Sigmoid colon (tissue), 4 donors: ENCODE data around the gene SLC4A3.

ENCODE experiments used
- POLR2AphosphoS5 ChIP-seq, 4 donors: sonication (generic); formaldehyde crosslinking; IDR thresholded peaks; one replicate each; pipeline ENCODE4 v1.6.1; 2017; ENCODE audit warnings: antibody characterized with exemption in 4 of 4
- TF ChIP-seq, protein P1 (sequence below), 4 experiments: fragments of 450-650 bp in 3 of 4; fragments of 200-600 bp in 1 of 4; IDR thresholded peaks; one replicate each; pipeline ENCODE4 v1.5.1; 2016 to 2019; ENCODE audit warnings: antibody characterized with exemption in 4 of 4, mild to moderate bottlenecking in 3 of 4, moderate library complexity in 2 of 4

DNA sequence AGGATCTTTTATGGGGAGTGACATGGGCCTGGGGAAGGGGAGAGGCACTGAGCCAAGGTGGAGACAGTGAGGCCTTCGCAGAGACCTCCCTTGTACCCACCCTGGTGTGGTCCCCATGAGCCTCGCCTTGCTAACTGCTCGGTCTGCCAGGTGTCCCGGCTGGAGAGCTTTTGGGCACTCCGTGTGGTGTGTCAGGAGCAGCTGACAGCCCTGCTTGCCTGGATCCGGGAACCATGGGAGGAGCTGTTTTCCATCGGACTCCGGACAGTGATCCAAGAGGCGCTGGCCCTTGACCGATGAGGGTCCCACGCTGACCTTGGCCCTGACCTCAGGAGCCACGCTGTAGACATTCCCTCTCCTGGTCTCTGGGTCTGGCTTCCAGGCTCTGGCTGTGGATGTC is 11.5 kb upstream of the SLC4A3 start:
- no peak for TF ChIP-seq POLR2AphosphoS5 (IDR thresholded peaks at IDR 0.05)
- TF ChIP-seq, protein P1, sequence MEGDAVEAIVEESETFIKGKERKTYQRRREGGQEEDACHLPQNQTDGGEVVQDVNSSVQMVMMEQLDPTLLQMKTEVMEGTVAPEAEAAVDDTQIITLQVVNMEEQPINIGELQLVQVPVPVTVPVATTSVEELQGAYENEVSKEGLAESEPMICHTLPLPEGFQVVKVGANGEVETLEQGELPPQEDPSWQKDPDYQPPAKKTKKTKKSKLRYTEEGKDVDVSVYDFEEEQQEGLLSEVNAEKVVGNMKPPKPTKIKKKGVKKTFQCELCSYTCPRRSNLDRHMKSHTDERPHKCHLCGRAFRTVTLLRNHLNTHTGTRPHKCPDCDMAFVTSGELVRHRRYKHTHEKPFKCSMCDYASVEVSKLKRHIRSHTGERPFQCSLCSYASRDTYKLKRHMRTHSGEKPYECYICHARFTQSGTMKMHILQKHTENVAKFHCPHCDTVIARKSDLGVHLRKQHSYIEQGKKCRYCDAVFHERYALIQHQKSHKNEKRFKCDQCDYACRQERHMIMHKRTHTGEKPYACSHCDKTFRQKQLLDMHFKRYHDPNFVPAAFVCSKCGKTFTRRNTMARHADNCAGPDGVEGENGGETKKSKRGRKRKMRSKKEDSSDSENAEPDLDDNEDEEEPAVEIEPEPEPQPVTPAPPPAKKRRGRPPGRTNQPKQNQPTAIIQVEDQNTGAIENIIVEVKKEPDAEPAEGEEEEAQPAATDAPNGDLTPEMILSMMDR (IDR thresholded peaks at IDR 0.05) = no peak
